ENCODE measurements around the gene KLHL35.

Gene KLHL35

DNA sequence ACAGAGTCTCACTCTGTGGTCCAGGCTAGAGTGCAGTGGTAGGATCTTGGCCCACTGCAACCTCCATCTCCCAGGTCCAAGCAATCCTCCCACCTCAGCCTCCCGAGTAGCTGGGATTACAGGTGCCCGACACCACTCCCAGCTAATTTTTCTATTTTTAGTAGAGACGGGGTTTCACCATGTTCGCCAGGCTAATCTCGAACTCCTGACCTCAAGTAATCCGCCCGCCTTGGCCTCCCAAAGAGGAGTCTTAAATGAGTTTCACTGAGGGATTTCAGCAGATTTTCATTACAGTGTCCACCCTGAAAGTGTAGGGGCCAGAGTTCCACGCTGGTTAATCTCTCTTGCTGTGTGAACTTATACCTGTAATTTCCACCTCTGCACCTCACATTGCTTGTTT is 34.1 kb downstream of the KLHL35 start:
- Histone ChIP-seq H3K4me1 (ENCODE audit: control extremely low read depth in 1 of 4, control insufficient read depth in 4 of 4, insufficient read depth in 4 of 4, low read length in 3 of 4) (peaks cover 17 to 40% (median 35%) of the 10 kb centered on the region in 4 experiments), H3K9me3 (ENCODE audit: control extremely low read depth in 1 of 5, control insufficient read depth in 4 of 5, insufficient read depth in 2 of 5, low read depth in 1 of 5, low read length in 4 of 5) (no peaks in the 10 kb centered on the region), H3K4me3 (ENCODE audit: control insufficient read depth in 1 of 7, extremely low read depth in 1 of 7, insufficient read depth in 4 of 7, low read depth in 2 of 7, low read length in 6 of 7) (peak overlapping the region in 3 of 7 experiments; percentile 97 to 99 (median 98)), H3K27ac (ENCODE audit: insufficient read depth in 1 of 2, low read depth in 1 of 2, low read length in 2 of 2, poor library complexity in 1 of 2, severe bottlenecking in 2 of 2) (no peak overlapping the region), H3K27me3 (replicated peaks in 2 of 5; ENCODE audit: control insufficient read depth in 4 of 5, insufficient read depth in 5 of 5, low read length in 4 of 5) (no peaks in the 10 kb centered on the region), H3K36me3 (ENCODE audit: control insufficient read depth in 4 of 4, insufficient read depth in 4 of 4, low read length in 3 of 4) (peaks cover 7 to 41% (median 24%) of the 10 kb centered on the region in 4 experiments)
- DNase-seq, result no peak
- POLR2A ChIA-PET, result interaction anchor here (1.0 kb wide), 1 partner anchor 116 kb away, joined by 3 read pairs; no protein-coding TSS in a partner anchor
- CTCF ChIA-PET, result interaction anchor here (0.7 to 4.5 kb wide), 7 partner anchors 9 to 123 kb away, joined by 3 to 22 read pairs (median 4); no protein-coding TSS in a partner anchor
- 85% methylated on average over 6 of the region's 8 CpGs for WGBS (ENCODE audit: insufficient coverage)

DNA sequence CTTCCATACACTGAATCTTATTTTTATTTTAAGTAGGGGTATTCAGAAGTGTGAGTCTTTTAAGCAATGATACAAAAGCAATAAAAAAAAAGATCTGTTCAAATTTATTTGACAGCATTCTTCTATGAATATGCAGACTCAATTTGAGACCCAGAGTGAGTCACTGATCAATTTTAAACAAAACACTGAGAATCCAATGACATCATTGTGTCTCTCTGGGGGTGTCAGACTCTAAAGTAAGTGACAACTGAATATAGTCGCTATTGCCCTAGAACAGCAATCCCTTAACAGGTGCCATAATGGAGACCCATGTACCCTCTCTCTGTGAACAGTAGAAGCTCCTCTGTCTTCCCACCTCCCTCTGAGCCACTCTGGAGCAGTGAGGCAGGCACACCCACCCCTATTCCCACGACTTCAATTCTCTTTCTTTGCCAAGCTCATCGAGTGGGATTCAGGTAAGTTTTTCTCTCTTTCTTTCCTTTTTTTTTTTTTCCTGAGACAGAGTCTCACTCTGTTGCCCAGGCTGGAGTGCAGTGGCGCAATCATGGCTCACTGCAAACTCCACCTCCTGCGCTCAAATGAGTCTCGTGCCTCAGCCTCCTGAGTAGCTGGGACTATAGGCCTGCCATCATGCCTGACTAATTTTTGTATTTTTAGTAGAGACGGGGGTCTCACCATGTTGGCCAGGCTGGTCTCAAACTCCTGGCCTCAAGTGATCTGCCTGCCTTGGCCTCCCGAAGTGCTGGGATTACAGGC is 38.7 kb downstream of the KLHL35 start:
- Histone ChIP-seq H3K36me3 (ENCODE audit: control insufficient read depth in 4 of 4, insufficient read depth in 4 of 4, low read length in 3 of 4) (no peaks in the 10 kb centered on the region), H3K27me3 (replicated peaks in 2 of 5; ENCODE audit: control insufficient read depth in 4 of 5, insufficient read depth in 5 of 5, low read length in 4 of 5) (no peaks in the 10 kb centered on the region), H3K4me1 (ENCODE audit: control extremely low read depth in 1 of 4, control insufficient read depth in 4 of 4, insufficient read depth in 4 of 4, low read length in 3 of 4) (peaks cover 0 to 6% (median 1%) of the 10 kb centered on the region in 4 experiments), H3K27ac (ENCODE audit: insufficient read depth in 1 of 2, low read depth in 1 of 2, low read length in 2 of 2, poor library complexity in 1 of 2, severe bottlenecking in 2 of 2) (no peak overlapping the region), H3K9me3 (ENCODE audit: control extremely low read depth in 1 of 5, control insufficient read depth in 4 of 5, insufficient read depth in 2 of 5, low read depth in 1 of 5, low read length in 4 of 5) (no peaks in the 10 kb centered on the region), H3K4me3 (ENCODE audit: control insufficient read depth in 1 of 7, extremely low read depth in 1 of 7, insufficient read depth in 4 of 7, low read depth in 2 of 7, low read length in 6 of 7) (no peak overlapping the region)
- ChIA-PET CTCF (interaction anchor here (0.6 to 4.5 kb wide), 3 partner anchors 9 to 1482 kb away, joined by 3 to 18 read pairs (median 3); no protein-coding TSS in a partner anchor), POLR2A (no interaction called here)
- 95% methylated on average over 8 of the region's 8 CpGs for WGBS (ENCODE audit: insufficient coverage)
- no peak for DNase-seq

DNA sequence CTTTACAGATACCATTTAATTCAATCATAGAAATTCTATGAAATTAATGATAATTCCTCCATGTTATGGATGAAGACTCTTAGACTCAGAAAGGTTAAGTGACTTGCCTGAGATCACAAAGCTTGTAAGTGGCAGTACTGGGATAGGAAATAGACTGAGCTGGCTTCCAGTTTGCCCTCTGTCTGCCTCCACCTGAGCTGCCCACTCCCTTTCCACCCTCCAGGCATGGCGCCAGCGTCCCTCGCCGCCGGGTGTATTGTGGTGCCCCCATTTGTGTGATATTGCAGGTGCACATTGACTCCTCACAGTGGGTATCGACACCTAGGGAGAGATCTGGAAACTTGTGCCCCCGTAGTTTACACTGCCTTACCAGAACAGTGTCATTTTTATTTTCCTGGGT is 43.1 kb downstream of the KLHL35 start:
- ChIA-PET POLR2A (no interaction called here), CTCF (interaction anchor here (1.0 to 20.1 kb wide), 12 partner anchors 8 to 111 kb away, joined by 3 to 455 read pairs (median 8); partner anchors contain the start of gene ARRB1)
- Histone ChIP-seq H3K4me1 (ENCODE audit: control extremely low read depth in 1 of 4, control insufficient read depth in 4 of 4, insufficient read depth in 4 of 4, low read length in 3 of 4) (peaks cover 0 to 8% (median 7%) of the 10 kb centered on the region in 4 experiments), H3K36me3 (ENCODE audit: control insufficient read depth in 4 of 4, insufficient read depth in 4 of 4, low read length in 3 of 4) (no peaks in the 10 kb centered on the region), H3K9me3 (ENCODE audit: control extremely low read depth in 1 of 5, control insufficient read depth in 4 of 5, insufficient read depth in 2 of 5, low read depth in 1 of 5, low read length in 4 of 5) (no peaks in the 10 kb centered on the region), H3K4me3 (ENCODE audit: control insufficient read depth in 1 of 7, extremely low read depth in 1 of 7, insufficient read depth in 4 of 7, low read depth in 2 of 7, low read length in 6 of 7) (no peak overlapping the region), H3K27me3 (replicated peaks in 2 of 5; ENCODE audit: control insufficient read depth in 4 of 5, insufficient read depth in 5 of 5, low read length in 4 of 5) (no peaks in the 10 kb centered on the region), H3K27ac (ENCODE audit: insufficient read depth in 1 of 2, low read depth in 1 of 2, low read length in 2 of 2, poor library complexity in 1 of 2, severe bottlenecking in 2 of 2) (no peak overlapping the region)
- DNase-seq, result no peak
- 96% methylated on average over 6 of the region's 7 CpGs for WGBS (ENCODE audit: insufficient coverage)

DNA sequence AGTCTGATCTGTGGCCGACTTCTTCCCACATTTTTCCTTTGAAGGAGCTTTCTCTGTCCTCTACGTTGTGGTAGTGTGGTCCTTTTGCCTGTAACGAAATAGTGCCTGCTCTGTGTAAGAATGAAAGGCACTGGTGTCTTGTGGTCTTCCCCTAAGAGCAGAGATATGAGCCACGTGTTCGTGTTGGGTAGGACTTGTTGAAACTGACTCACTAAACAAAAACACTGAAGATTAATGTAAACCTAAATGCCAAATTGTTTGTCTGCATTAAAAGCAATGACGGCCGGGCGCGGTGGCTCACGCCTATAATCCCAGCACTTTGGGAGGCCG is 43.8 kb downstream of the KLHL35 start:
- no peaks in the 10 kb centered on the region for H3K9me3 ChIP-seq (ENCODE audit: control extremely low read depth in 1 of 5, control insufficient read depth in 4 of 5, insufficient read depth in 2 of 5, low read depth in 1 of 5, low read length in 4 of 5)
- WGBS (ENCODE audit: insufficient coverage), result 94% methylated on average over 7 of the region's 11 CpGs
- DNase-seq, result no peak
- H3K27me3 ChIP-seq (replicated peaks in 2 of 5; ENCODE audit: control insufficient read depth in 4 of 5, insufficient read depth in 5 of 5, low read length in 4 of 5), result no peaks in the 10 kb centered on the region
- no peaks in the 10 kb centered on the region for H3K36me3 ChIP-seq (ENCODE audit: control insufficient read depth in 4 of 4, insufficient read depth in 4 of 4, low read length in 3 of 4)
- ChIA-PET POLR2A (no interaction called here), CTCF (interaction anchor here (0.8 to 20.1 kb wide), 21 partner anchors 8 to 154 kb away, joined by 3 to 455 read pairs (median 5); partner anchors contain the start of gene ARRB1)
- H3K4me1 ChIP-seq (ENCODE audit: control extremely low read depth in 1 of 4, control insufficient read depth in 4 of 4, insufficient read depth in 4 of 4, low read length in 3 of 4), result peaks cover 0 to 12% (median 11%) of the 10 kb centered on the region in 4 experiments
- H3K4me3 ChIP-seq (ENCODE audit: control insufficient read depth in 1 of 7, extremely low read depth in 1 of 7, insufficient read depth in 4 of 7, low read depth in 2 of 7, low read length in 6 of 7), result no peak overlapping the region
- no peak overlapping the region for H3K27ac ChIP-seq (ENCODE audit: insufficient read depth in 1 of 2, low read depth in 1 of 2, low read length in 2 of 2, poor library complexity in 1 of 2, severe bottlenecking in 2 of 2)

DNA sequence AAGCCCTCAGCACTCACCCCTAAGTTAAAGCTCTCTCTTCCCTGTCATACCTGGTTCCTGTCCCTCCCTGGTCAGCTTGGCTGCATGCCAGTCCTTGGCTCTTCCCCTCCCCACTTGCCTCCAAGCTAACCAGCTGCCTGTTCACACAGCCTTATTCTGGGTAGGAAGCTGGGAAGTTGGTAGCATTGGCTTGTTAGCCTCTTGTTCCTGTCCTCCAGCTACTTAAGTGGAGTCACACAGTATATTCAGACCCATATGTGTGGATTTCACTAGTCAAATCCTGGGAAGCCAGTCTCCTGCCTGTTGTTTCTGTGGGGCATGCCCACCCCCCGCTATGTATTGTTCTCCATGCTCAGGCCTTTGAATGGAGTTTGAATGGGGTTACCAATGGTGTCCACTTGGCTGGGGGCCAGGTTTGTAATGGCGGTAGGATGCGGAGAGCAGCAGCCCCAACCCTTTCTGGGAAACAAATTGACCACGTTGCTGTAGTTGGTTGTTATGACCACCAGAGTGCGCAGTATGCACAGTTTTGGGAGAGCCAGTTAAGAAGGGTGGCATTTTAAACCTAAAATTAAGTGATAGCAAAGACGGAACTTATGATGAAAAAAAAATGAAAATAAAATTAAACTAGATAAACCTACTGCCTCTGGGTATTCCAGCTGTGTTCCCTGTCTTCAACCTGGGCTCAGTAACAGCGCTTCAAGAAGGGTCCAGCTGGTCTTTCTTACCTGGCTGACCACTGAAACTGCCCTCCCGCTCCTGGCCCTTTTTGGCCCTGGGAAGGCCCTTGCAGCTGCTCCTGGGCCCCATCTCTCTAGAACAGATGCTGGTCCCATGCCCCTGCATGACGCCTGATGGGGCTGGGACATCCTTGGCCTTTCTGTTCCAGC is 44.4 kb downstream of the KLHL35 start:
- no peaks in the 10 kb centered on the region for H3K36me3 ChIP-seq (ENCODE audit: control insufficient read depth in 4 of 4, insufficient read depth in 4 of 4, low read length in 3 of 4)
- WGBS (ENCODE audit: insufficient coverage), result 45% methylated on average over 6 of the region's 9 CpGs
- DNase-seq, result peak; percentile 81 to 93 (median 89)
- H3K27me3 ChIP-seq (replicated peaks in 2 of 5; ENCODE audit: control insufficient read depth in 4 of 5, insufficient read depth in 5 of 5, low read length in 4 of 5), result no peaks in the 10 kb centered on the region
- peaks cover under 1 to 18% (median 17%) of the 10 kb centered on the region in 4 experiments for H3K4me1 ChIP-seq (ENCODE audit: control extremely low read depth in 1 of 4, control insufficient read depth in 4 of 4, insufficient read depth in 4 of 4, low read length in 3 of 4)
- ChIA-PET POLR2A (no interaction called here), CTCF (interaction anchor here (0.6 to 20.1 kb wide), 29 partner anchors 9 to 186 kb away, joined by 3 to 455 read pairs (median 5); partner anchors contain the start of gene ARRB1)
- H3K9me3 ChIP-seq (ENCODE audit: control extremely low read depth in 1 of 5, control insufficient read depth in 4 of 5, insufficient read depth in 2 of 5, low read depth in 1 of 5, low read length in 4 of 5), result no peaks in the 10 kb centered on the region
- peak overlapping the region in 1 of 7 experiments; percentile 52 for H3K4me3 ChIP-seq (ENCODE audit: control insufficient read depth in 1 of 7, extremely low read depth in 1 of 7, insufficient read depth in 4 of 7, low read depth in 2 of 7, low read length in 6 of 7)
- H3K27ac ChIP-seq (ENCODE audit: insufficient read depth in 1 of 2, low read depth in 1 of 2, low read length in 2 of 2, poor library complexity in 1 of 2, severe bottlenecking in 2 of 2), result no peak overlapping the region

DNA sequence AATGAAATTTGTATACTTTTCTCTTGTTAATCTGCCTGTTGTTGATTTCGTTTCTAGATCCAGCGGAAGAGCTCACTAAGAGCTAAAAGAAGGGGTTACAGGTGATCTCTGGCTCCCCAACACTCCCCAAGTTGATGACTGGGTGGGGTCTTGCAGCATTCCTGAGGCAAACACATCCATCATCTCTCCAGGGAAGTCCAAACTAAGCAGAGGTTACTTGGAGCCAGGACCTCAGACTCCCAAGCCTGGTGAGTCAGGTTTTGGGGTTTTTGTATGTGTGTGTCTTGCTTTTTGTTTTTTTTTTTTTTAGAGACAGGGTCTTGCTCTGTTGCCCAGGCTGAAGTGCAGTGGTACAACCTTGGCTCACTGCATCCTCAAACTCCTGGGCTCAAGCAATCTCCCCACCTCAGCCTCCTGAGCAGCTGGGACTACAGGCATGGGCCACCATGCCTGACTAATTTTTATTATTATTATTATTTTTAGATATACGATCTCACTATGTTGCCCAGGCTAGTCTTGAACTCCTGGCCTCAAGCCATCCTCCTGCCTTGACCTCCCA is 45.2 kb downstream of the KLHL35 start:
- Histone ChIP-seq H3K4me3 (ENCODE audit: control insufficient read depth in 1 of 7, extremely low read depth in 1 of 7, insufficient read depth in 4 of 7, low read depth in 2 of 7, low read length in 6 of 7) (no peak overlapping the region), H3K27me3 (replicated peaks in 2 of 5; ENCODE audit: control insufficient read depth in 4 of 5, insufficient read depth in 5 of 5, low read length in 4 of 5) (no peaks in the 10 kb centered on the region), H3K4me1 (ENCODE audit: control extremely low read depth in 1 of 4, control insufficient read depth in 4 of 4, insufficient read depth in 4 of 4, low read length in 3 of 4) (peaks cover 5 to 25% (median 24%) of the 10 kb centered on the region in 4 experiments), H3K36me3 (ENCODE audit: control insufficient read depth in 4 of 4, insufficient read depth in 4 of 4, low read length in 3 of 4) (no peaks in the 10 kb centered on the region), H3K27ac (ENCODE audit: insufficient read depth in 1 of 2, low read depth in 1 of 2, low read length in 2 of 2, poor library complexity in 1 of 2, severe bottlenecking in 2 of 2) (no peak overlapping the region), H3K9me3 (ENCODE audit: control extremely low read depth in 1 of 5, control insufficient read depth in 4 of 5, insufficient read depth in 2 of 5, low read depth in 1 of 5, low read length in 4 of 5) (no peaks in the 10 kb centered on the region)
- POLR2A ChIA-PET, result no interaction called here
- no CpG with 5 or more reads among the region's 3 CpGs for WGBS (ENCODE audit: insufficient coverage)
- CTCF ChIA-PET, result interaction anchor here (0.6 to 20.1 kb wide), 26 partner anchors 10 to 187 kb away, joined by 3 to 455 read pairs (median 6); partner anchors contain the start of gene ARRB1
- no peak for DNase-seq

Data from common myeloid progenitor, CD34-positive (primary cell).